SW 1271 (cell line): ENCODE data around the gene RNF187.

Experiments used
- DNase-seq, 2 experiments: peaks; one replicate each; lab custom pipeline; 2025; lab: John Stamatoyannopoulos, UW

The RNF187 gene

GRCh38 chr1:228487336-228488124 lies at the start of gene RNF187:
TSS of gene RNF187 (plus strand) at chr1:228487382.
- DNase-seq = no peak

GRCh38 chr1:228437424-228437962 lies 49.7 kb upstream of the RNF187 start:
- no peak for DNase-seq

DNA sequence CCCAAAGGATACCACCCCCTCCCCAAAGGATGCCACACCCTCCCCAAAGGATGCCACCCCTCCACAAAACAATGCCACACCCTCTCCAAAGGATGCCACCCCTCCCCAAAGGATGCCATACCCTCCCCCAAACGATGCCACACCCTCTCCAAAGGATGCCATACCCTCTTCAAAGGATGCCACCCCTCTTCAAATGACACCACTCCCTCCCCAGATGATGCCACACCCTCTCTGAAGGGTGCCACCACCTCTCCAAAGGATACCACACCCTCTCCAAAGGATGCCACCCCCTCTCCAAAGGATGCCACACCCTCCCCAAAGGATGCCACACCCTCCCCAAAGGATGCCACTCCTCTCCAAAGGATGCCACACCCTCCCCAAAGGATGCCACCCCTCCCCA lies 48.9 kb upstream of the RNF187 start:
- DNase-seq = no peak

DNA sequence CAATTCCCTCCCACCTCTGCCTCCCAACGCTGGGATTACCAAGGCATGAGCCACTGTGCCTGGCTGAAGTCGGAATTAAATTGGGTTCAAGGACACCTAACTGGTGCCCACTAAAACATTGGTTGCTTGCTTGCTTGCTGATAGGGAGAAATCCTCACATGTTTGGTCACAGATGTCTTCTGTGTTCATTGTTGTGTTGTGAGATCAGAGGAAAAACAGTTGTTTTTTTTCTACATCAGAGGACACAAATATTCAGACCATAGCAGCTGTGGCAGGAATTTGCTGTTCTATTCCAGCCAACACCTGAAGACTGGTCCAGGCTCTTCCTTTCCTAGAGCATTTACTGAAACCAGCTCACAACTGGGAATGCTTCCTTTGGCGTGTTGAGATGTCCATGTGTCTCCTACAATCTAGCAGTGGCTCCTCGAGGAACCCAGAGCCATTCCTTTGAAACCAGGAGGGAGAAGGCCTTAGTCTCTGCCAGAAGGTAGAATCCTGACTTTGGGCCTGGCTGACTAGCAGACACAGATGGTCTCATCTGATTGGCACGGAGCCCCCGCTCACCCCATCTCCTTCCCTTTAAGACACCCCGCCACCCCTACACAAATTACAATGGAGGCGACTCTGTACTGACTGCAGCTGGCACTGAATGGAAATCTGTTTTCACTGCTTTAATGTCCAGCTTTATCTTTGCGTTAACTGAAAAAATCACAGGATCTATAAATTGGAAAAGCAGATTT lies 46.3 kb upstream of the RNF187 start:
- no peak for DNase-seq

- no peak for DNase-seq
These were observed 43.8 kb upstream of the RNF187 start for GRCh38 chr1:228443395-228443794.

- DNase-seq = no peak
These were observed 41.7 kb upstream of the RNF187 start for GRCh38 chr1:228445490-228445842.

DNA sequence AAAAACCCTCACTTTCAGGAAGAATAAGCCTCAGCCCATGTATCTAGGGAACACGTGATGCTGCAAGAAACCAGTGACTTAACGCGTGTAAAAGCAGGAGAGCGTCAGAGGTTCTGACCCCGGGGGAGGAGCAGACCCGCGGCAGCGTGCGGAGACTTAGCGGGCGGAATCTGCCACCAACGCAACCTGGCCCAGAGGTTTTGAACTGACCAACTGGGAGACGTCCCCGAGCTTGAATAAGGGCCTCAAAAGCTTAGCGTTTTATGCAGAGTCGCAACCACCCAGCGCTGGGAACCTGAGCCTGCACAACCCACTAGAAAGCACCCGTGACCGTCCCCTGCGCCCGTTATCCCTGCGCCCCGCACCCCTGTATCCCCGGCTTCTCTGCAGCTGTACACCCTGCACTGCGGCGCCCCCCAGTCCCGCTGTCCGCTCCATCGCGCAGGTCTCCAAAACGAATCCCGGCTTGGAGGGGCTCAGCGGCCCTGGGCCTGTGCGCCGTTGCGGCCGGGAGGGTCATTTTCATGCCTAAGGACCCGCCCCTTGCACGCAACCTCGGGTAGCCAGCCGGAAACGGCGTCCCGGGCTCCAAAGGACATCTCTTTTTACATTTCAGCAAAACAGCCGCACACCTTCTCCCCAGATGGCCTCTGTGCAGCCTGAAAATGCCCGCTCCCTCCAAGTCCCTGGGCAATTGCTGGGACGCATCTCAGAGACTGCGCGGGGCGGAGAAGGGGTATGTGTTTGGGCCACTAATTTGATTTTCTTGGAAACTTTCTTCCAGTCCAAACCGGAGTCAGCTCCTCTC lies 41.1 kb upstream of the RNF187 start:
- DNase-seq = no peak

- no peak for DNase-seq
These were observed 40.3 kb upstream of the RNF187 start for GRCh38 chr1:228446852-228447251.

DNA sequence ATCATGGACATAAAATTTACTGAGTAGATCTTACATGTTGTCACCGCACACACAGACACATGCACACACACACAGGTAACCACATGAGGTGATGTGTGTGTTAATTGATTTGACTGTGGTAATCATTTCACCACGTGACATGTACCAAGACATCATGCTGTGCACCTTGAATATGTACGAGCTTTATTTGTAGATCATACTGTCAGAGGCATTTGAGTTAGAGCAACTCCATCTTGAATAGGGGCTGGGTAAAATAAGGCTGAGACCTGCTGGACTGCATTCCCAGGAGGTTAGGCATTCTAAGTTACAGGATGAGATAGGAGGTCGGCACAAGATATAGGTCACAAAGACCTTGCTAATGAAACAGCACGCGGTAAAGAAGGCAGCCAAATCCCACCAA lies 38.8 kb upstream of the RNF187 start:
- no peak for DNase-seq

- DNase-seq = no peak
These were observed 37.0 kb upstream of the RNF187 start for GRCh38 chr1:228450200-228450599.

GRCh38 chr1:228452194-228453021 lies 34.8 kb upstream of the RNF187 start:
- DNase-seq = peak in 1 of 2 experiments; percentile 16

GRCh38 chr1:228453022-228453560 lies 34.1 kb upstream of the RNF187 start:
- DNase-seq = no peak

DNA sequence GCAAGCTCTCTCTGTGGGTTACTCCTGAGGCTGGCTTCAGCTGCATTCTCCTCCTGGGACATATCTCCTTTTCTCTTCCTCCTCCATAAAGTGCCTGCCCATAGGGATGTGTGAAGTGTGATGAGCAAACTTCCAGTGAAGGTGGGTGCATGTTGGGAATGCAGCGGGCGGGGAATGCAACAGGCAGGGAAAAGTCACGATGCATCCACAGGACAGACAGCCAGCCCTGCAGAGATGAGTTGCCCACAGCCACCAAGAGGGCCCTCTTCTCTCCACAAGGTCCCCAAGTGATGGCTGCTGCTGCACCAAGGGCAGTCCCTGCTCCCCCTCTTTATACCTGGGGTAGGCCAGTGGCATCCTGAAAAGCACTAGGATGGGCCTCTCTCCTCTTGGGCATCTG lies 33.6 kb upstream of the RNF187 start:
- DNase-seq = no peak

GRCh38 chr1:228454238-228454637 lies 32.9 kb upstream of the RNF187 start:
- no peak for DNase-seq

GRCh38 chr1:228455715-228456114 lies 31.5 kb upstream of the RNF187 start:
- no peak for DNase-seq

DNA sequence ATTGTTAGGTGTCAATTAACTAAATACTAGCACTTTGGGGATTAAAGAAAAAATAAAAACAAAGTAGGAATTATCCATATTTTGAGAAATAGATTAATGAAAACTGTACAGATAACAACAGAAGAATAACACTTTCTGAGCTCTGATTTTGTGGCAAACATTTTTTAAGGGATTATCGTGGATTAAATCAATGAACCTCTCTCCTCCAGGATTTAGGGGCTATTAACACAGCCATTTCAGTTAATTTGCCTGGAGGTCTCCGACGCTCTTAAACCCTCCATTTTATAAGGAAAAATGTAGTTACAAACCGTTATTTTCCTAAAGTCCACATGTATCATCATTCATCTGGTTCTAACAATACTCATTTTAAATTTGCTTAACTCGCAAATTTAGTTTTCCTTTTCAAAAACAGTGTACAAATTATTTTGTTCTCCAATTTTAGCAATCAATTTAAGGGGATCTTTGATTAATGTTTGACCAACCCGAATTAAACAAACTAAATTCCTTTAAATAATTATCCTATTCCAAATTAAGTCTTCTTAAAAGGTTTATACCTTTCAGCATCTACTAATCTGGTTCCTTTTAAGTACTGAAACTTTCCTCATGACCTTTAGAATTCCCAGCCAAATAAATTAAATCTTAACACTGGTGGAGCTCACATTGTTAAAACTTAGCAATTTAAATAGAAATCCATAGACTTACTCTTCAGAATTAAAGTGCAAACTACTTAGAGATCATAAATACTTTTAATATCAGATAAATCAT lies 30.7 kb upstream of the RNF187 start:
- DNase-seq = no peak

DNA sequence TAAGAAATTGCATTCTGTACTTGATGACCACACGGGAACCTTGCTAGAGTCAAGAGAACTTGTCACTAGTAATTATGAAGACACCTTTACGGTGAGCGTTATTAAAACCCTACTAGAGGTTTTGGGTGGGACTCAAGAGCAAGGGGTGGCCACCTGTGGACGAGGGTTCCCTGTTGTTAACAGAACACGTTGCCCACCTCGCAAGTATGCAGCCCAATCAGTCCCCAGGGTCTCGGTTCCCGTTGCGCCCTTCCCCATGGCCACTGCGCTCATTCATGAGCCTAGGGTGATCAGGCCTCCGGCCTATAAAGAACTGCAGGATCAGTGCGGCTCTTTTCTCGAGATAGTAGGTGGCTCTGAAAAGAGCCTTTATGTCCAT lies 30.2 kb upstream of the RNF187 start:
- DNase-seq = no peak

- DNase-seq = no peak
These were observed 29.6 kb upstream of the RNF187 start for GRCh38 chr1:228457396-228458176.

GRCh38 chr1:228459091-228459993 lies 27.8 kb upstream of the RNF187 start:
- DNase-seq = no peak
